HepG2 (cell line): ENCODE measurements around the gene CLPTM1. TPM values are rescaled to one million over a fixed set of nuclear protein-coding genes. Genes with fewer than 3 reads are reported as not detected.

Experiments used
- E2F1 ChIP-seq: sonication (generic); formaldehyde crosslinking; IDR thresholded peaks from 2 replicates; pipeline ENCODE4 v1.5.0; 2020; ENCODE audit warnings: missing genetic modification reagents
- FOXA1 ChIP-seq, 2 experiments: fragments of 450-650 bp in 1 of 2; sonication (generic) in 1 of 2; formaldehyde crosslinking in 1 of 2; IDR thresholded peaks; 2 replicates each; pipeline versions ENCODE4 v1.4.0 to v1.6.1; 2016 to 2020; ENCODE audit warnings: missing genetic modification reagents in 1 of 2
- FOXP1 ChIP-seq, 2 experiments: fragments of 450-650 bp in 1 of 2; IDR thresholded peaks; 2 replicates each; pipeline ENCODE4 v1.6.1; 2017 to 2018; ENCODE audit warnings: antibody characterized with exemption in 1 of 2
- HHEX ChIP-seq: IDR thresholded peaks from 2 replicates; pipeline ENCODE4 v1.6.1; 2016; ENCODE audit warnings: control low read depth
- HOMEZ ChIP-seq: IDR thresholded peaks from 2 replicates; pipeline ENCODE4 v1.6.1; 2016; ENCODE audit warnings: low read depth
- MNT ChIP-seq: fragments of 450-650 bp; IDR thresholded peaks from 2 replicates; pipeline ENCODE4 v1.6.1; 2016
- NAIF1 ChIP-seq: sonication (generic); formaldehyde crosslinking; IDR thresholded peaks from 2 replicates; pipeline ENCODE4 v1.5.0; 2020; ENCODE audit warnings: mild to moderate bottlenecking, missing genetic modification reagents, borderline replicate concordance
- NFE2L1 ChIP-seq: sonication (generic); formaldehyde crosslinking; IDR thresholded peaks from 2 replicates; pipeline ENCODE4 v1.4.0; 2020; ENCODE audit warnings: missing genetic modification reagents, mild to moderate bottlenecking, borderline replicate concordance
- NFE2L2 ChIP-seq: fragments of 150-350 bp; IDR thresholded peaks from 2 replicates; pipeline ENCODE4 v1.6.1; 2014; ENCODE audit warnings: low read length
- PAWR ChIP-seq: sonication (generic); formaldehyde crosslinking; IDR thresholded peaks from 2 replicates; pipeline ENCODE4 v1.4.0; 2020; ENCODE audit warnings: missing genetic modification reagents, mild to moderate bottlenecking, borderline replicate concordance
- PCBP1 ChIP-seq: fragments of 200-400 bp; formaldehyde crosslinking; IDR thresholded peaks from 2 replicates; pipeline ENCODE4 v1.6.1; 2017; ENCODE audit warnings: mild to moderate bottlenecking, low read depth, low read length, borderline replicate concordance
- ZNF609 ChIP-seq: sonication (generic); formaldehyde crosslinking; IDR thresholded peaks from 2 replicates; pipeline ENCODE4 v1.4.0; 2020; ENCODE audit warnings: mild to moderate bottlenecking, missing genetic modification reagents, borderline replicate concordance
- ZNF615 ChIP-seq: sonication (generic); formaldehyde crosslinking; IDR thresholded peaks from 2 replicates; pipeline ENCODE4 v1.5.0; 2020; ENCODE audit warnings: mild to moderate bottlenecking, missing genetic modification reagents, borderline replicate concordance
- ZNF619 ChIP-seq: sonication (generic); formaldehyde crosslinking; IDR thresholded peaks from 2 replicates; pipeline ENCODE4 v1.4.0; 2020; ENCODE audit warnings: mild to moderate bottlenecking, missing genetic modification reagents
- ZNF660 ChIP-seq: sonication (generic); formaldehyde crosslinking; IDR thresholded peaks from 2 replicates; pipeline ENCODE4 v1.5.1; 2020; ENCODE audit warnings: mild to moderate bottlenecking, low read depth, missing genetic modification reagents, borderline replicate concordance
- ZNF672 ChIP-seq: sonication (generic); formaldehyde crosslinking; IDR thresholded peaks from 2 replicates; pipeline ENCODE4 v1.8.1; 2022; ENCODE audit warnings: missing genetic modification reagents
- ZNF710 ChIP-seq: sonication (generic); formaldehyde crosslinking; IDR thresholded peaks from 2 replicates; pipeline ENCODE4 v1.5.0; 2020; ENCODE audit warnings: mild to moderate bottlenecking, missing genetic modification reagents, borderline replicate concordance
- ZNF781 ChIP-seq: sonication (generic); formaldehyde crosslinking; IDR thresholded peaks from 2 replicates; pipeline ENCODE4 v1.5.1; 2020; ENCODE audit warnings: borderline replicate concordance, mild to moderate bottlenecking, missing genetic modification reagents; ENCODE audit errors: not compliant biosample characterization
- polyA plus RNA-seq, 8 experiments: library from polyadenylated mRNA; depleted of rRNA in 3 of 8; stranded (reverse) in 7 of 8; unstranded in 1 of 8; fragments of >200 nt; fragmentation: Illumina TruSeq in 4 of 8; extraction: Trizol in 4 of 8; gene quantifications; 2 replicates each; pipeline versions ENCODE4 v1.2.1 to v1.2.3, GENCODE V29; 2011 to 2016; ENCODE audit warnings: low read depth in 4 of 8, missing spikeins in 1 of 8, mixed read lengths in 1 of 8; ENCODE audit not compliant: insufficient read depth in 1 of 8
- total RNA-seq, 5 experiments: library from RNA; depleted of rRNA; stranded (reverse); fragments of >200 nt; fragmentation: Illumina TruSeq; extraction: Trizol; gene quantifications; 2 replicates each; pipeline ENCODE4 v1.2.3, GENCODE V29; 2016; ENCODE audit warnings: low read depth in 1 of 5

Gene CLPTM1
- total and polyA plus RNA-seq, 2 of the 13 experiments (the other 11 are each of a cell fraction or from before 2014, with no cell fraction given): 34.9 to 42.8 TPM

GRCh38 chr19:44924243-44924725 is 30.9 kb upstream of the CLPTM1 start (continued):
- TF ChIP-seq MNT (no peak), ZNF619 (CRISPR knock-in tag) (no peak), E2F1 (CRISPR knock-in tag) (no peak), PAWR (CRISPR knock-in tag) (no peak; the same call in 1 of the 2 replicates), HOMEZ (CRISPR knock-in tag) (no peak), HHEX (peak; percentile 80), ZNF615 (CRISPR knock-in tag) (peak; percentile 55; the same call in 1 of the 2 replicates), ZNF710 (CRISPR knock-in tag) (peak; percentile 93), ZNF660 (no peak), NFE2L2 (peak; percentile 22; the same call in 1 of the 2 replicates), PCBP1 (peak; percentile 73; the same call in 1 of the 2 replicates), NFE2L1 (CRISPR knock-in tag) (no peak), ZNF672 (CRISPR knock-in tag) (no peak), ZNF781 (no peak), ZNF609 (peak; percentile 97), NAIF1 (peak; percentile 41; the same call in 1 of the 2 replicates), FOXA1 (IDR thresholded peaks at IDR 0.05) (peak; percentile 67; the same call in 1 of the 2 replicates), FOXA1 (CRISPR knock-in tag; IDR thresholded peaks at IDR 0.05) (peak; percentile 97), FOXP1 (IDR thresholded peaks at IDR 0.05) (0 out of 2 replicates have a peak, but pooled peaks have one; percentile 42), FOXP1 (CRISPR knock-in tag; IDR thresholded peaks at IDR 0.05) (peak; percentile 99)
